HS-27A (cell line): Measurements from ENCODE around the gene DOK7.
"Not testable (repeated sequence)": the region's sequence is repeated elsewhere in the genome, so short reads cannot be mapped to it uniquely, and the experiment has no call there.

Source experiments
- DNase-seq: peaks from one replicate; pipeline ENCODE4 v3.0.0-alpha.2; 2012; ENCODE audit warnings: low read depth, missing footprints

Gene DOK7

GRCh38 chr4:3508542-3508941 lies 45.4 kb downstream of the DOK7 start:
- DNase-seq, result no peak

- no peak for DNase-seq
Observed at GRCh38 chr4:3510481-3510880, 47.4 kb downstream of the DOK7 start.

GRCh38 chr4:3511187-3511586 lies 48.1 kb downstream of the DOK7 start:
- DNase-seq, result no peak

- DNase-seq, result not testable (repeated sequence)
Observed at GRCh38 chr4:3511601-3512000, 48.5 kb downstream of the DOK7 start.

GRCh38 chr4:3512279-3512678 lies 49.2 kb downstream of the DOK7 start:
- DNase-seq, result no peak

- no peak for DNase-seq
Observed at GRCh38 chr4:3512719-3513118, 49.6 kb downstream of the DOK7 start.

GRCh38 chr4:3513807-3514206 lies 50.7 kb downstream of the DOK7 start:
- DNase-seq, result no peak

- DNase-seq, result no peak
Observed at GRCh38 chr4:3514221-3514780, 51.2 kb downstream of the DOK7 start.

GRCh38 chr4:3514806-3515501 lies 51.8 kb downstream of the DOK7 start:
- DNase-seq, result no peak

- no peak for DNase-seq
Observed at GRCh38 chr4:3515646-3516045, 52.5 kb downstream of the DOK7 start.

- no peak for DNase-seq
Observed at GRCh38 chr4:3516061-3516835, 53.1 kb downstream of the DOK7 start.

GRCh38 chr4:3516836-3517730 lies 54.0 kb downstream of the DOK7 start:
- no peak for DNase-seq

- no peak for DNase-seq
Observed at GRCh38 chr4:3517731-3518510, 54.8 kb downstream of the DOK7 start.

- DNase-seq, result no peak
Observed at GRCh38 chr4:3518511-3518880, 55.4 kb downstream of the DOK7 start.

- no peak for DNase-seq
Observed at GRCh38 chr4:3518941-3519340, 55.8 kb downstream of the DOK7 start.

GRCh38 chr4:3519468-3520264 lies 56.6 kb downstream of the DOK7 start:
- DNase-seq, result no peak

- DNase-seq, result no peak
Observed at GRCh38 chr4:3520276-3520675, 57.2 kb downstream of the DOK7 start.

GRCh38 chr4:3520796-3521600 lies 57.9 kb downstream of the DOK7 start:
- DNase-seq, result no peak

- DNase-seq, result no peak
Observed at GRCh38 chr4:3521621-3522325, 58.7 kb downstream of the DOK7 start.
